ENCODE measurements around the gene ZFPM1.

DNA sequence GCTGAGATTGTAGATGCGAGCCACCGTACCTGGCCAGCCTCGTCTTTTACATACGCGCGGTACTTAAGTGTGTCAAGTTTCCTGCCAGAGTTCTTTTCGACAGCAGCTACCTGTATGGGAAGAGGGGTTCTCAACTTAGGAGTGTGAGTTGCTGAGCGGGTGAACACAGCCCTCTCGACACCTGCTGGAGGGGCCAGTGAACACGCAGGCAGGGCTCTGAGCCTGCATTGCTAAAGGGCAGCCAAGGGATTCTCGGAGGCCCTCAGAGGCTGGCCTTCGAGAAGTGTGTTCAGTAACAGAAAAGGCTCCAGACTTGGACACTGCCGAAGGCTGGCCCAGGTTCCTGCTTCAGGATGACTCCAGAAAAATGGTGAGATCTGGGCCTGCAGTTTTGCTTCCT lies 123.2 kb downstream of the ZFPM1 start:
- no peak for TF ChIP-seq CTCF (conservative IDR thresholded peaks at IDR 0.05; ENCODE audit: low read length)
- TF ChIP-seq EZH2phosphoT487 (IDR thresholded peaks at IDR 0.05; ENCODE audit: borderline replicate concordance, low read depth, low read length) = no peak

All from OCI-LY7 (cell line).